Keratinocyte (primary cell): ENCODE measurements around the gene ABCC4.

Experiments used
- CTCF ChIP-seq, 3 experiments: IDR thresholded peaks in 1 of 3; conservative IDR thresholded peaks in 1 of 3; optimal IDR thresholded peaks in 1 of 3; 2 replicates in 2 of 3; 3 replicates in 1 of 3; pipeline versions ENCODE3 to v1.5.1; 2011; ENCODE audit warnings: low read length in 3 of 3, mild to moderate bottlenecking in 3 of 3, moderate library complexity in 2 of 3, control low read depth in 1 of 3, inconsistent platforms in 1 of 3; ENCODE audit not compliant: insufficient read depth in 2 of 3; ENCODE audit errors: extremely low read depth in 1 of 3
- EZH2 ChIP-seq: IDR thresholded peaks from one replicate; pipeline ENCODE4 v1.6.1; 2012; ENCODE audit warnings: inconsistent platforms, mild to moderate bottlenecking, low read length, moderate library complexity

GRCh38 chr13:95199896-95200295 lies 101.4 kb downstream of the ABCC4 start:
- TF ChIP-seq CTCF (optimal IDR thresholded peaks at IDR 0.05 in 1 of 3, IDR thresholded peaks at IDR 0.05 in 1 of 3, conservative IDR thresholded peaks at IDR 0.05 in 1 of 3; ENCODE audit: extremely low read depth in 1 of 3, insufficient read depth in 2 of 3, low read length in 3 of 3) (no peak), EZH2 (no peak)
